Fibroblast of pulmonary artery (primary cell): ENCODE results near the gene OR6C2.
"Not testable (repeated sequence)": the region's sequence is repeated elsewhere in the genome, so short reads cannot be mapped to it uniquely, and the experiment has no call there.

Experiments
- DNase-seq: peaks from one replicate; pipeline ENCODE4 v3.0.0-alpha.2; 2010; ENCODE audit warnings: low read depth
- H3K4me3 ChIP-seq: replicated peaks from 2 replicates; pipeline ENCODE4 v1.5.1; 2011; ENCODE audit warnings: low read depth, mild to moderate bottlenecking, control low read depth, low read length, moderate library complexity
- TF ChIP-seq, protein P1 (sequence below): IDR thresholded peaks from 2 replicates; pipeline ENCODE4 v1.5.1; 2011; ENCODE audit warnings: mild to moderate bottlenecking, control low read depth, low read length, inconsistent platforms; ENCODE audit errors: missing control alignments

Gene OR6C2

GRCh38 chr12:55416961-55417360, 26.9 kb upstream of the OR6C2 start:
- TF ChIP-seq, protein P1, sequence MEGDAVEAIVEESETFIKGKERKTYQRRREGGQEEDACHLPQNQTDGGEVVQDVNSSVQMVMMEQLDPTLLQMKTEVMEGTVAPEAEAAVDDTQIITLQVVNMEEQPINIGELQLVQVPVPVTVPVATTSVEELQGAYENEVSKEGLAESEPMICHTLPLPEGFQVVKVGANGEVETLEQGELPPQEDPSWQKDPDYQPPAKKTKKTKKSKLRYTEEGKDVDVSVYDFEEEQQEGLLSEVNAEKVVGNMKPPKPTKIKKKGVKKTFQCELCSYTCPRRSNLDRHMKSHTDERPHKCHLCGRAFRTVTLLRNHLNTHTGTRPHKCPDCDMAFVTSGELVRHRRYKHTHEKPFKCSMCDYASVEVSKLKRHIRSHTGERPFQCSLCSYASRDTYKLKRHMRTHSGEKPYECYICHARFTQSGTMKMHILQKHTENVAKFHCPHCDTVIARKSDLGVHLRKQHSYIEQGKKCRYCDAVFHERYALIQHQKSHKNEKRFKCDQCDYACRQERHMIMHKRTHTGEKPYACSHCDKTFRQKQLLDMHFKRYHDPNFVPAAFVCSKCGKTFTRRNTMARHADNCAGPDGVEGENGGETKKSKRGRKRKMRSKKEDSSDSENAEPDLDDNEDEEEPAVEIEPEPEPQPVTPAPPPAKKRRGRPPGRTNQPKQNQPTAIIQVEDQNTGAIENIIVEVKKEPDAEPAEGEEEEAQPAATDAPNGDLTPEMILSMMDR, result no peak
- DNase-seq, result no peak
- H3K4me3 ChIP-seq, result no peak overlapping the region

- DNase-seq, result no peak
- TF ChIP-seq, protein P1, result no peak
- H3K4me3 ChIP-seq, result no peak overlapping the region
Observed at GRCh38 chr12:55420307-55420962, 23.4 kb upstream of the OR6C2 start.

GRCh38 chr12:55425954-55426353, 17.9 kb upstream of the OR6C2 start, which contains the start of gene OR6C76:
OR6C76 (plus strand) TSS chr12:55426254; CDS start chr12:55426254, 0 bp downstream.
- DNase-seq, result no peak
- TF ChIP-seq, protein P1, result no peak
- H3K4me3 ChIP-seq, result no peak within 1 kb of the TSS

DNA sequence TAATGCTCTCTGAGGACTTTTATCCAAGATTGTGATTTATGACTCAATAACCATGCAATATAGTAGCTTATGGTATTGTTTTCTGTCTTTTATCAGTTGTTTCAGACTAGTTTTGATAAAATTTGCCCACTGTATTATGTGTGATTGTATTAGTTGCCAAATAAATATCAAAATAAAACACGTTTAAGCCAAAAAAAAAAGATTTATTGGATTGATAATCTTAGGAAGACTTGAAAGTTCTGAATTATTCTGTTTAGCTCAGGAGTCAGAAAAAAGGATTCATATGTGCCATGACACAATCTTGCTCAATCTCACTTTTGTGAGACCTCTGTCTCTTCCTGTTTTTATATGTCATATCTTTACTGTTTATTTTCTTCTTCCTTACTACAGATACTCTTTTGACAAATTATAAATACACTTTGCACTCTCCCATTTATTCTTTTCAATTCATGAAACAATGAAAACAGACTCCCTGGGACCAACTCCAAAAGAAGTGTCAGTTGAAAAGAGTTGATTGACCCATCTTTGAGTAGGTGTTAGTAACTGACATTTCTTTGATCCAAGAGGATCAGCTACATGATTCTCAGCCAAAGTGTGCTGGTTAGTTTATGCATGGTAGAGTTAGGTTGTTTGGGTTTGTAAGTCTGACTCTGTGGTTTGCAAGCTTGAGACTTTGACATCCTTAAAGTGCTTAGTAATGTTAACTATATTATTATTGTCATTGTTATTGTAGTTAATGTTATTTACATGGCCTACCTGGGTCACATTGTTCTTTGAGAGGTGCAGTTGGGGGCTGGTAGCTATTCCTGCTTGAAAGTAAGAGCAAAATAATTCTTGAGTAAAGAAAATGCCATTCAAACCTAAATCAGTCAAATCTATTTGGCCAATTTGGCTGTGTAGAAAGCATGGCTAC, 15.3 kb upstream of the OR6C2 start:
- DNase-seq, result no peak
- TF ChIP-seq, protein P1, result no peak

GRCh38 chr12:55441233-55441632, 2.6 kb upstream of the OR6C2 start:
- H3K4me3 ChIP-seq, DNase-seq: not testable (repeated sequence)

More for the DNA sequence above, 15.3 kb upstream of the OR6C2 start:
- H3K4me3 ChIP-seq, result no peak overlapping the region

DNA sequence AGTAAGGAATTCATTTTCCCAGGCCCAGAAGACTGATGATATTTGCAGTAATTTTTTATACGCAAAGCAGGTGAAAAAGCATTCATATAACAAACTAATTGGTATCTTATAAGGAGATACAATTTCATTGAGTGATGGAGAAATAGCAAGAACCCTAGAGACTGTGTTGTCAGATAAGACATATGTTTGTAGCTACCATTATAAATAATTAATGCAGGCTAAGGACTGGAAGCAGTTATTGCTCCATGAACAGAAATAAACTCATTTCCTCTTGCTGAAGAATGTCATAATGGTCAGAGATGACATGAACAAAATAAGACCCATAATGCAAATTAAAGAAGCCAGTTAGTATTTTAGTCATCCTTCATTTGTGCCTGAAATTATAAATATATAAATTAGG, 1.5 kb downstream of the OR6C2 start:
- no peak for DNase-seq
- TF ChIP-seq, protein P1, result no peak

GRCh38 chr12:55446326-55446725, 2.5 kb downstream of the OR6C2 start:
- no peak for DNase-seq
- TF ChIP-seq, protein P1, result no peak
- no peak overlapping the region for H3K4me3 ChIP-seq

More for the DNA sequence above, 1.5 kb downstream of the OR6C2 start:
- H3K4me3 ChIP-seq, result no peak overlapping the region
